NCI-H524 treated with DMSO at 0.1 percent for 48 hours (cell line): ENCODE measurements around the gene COL4A2.

ENCODE experiments used
- DNase-seq: peaks from one replicate; lab custom pipeline; 2025; lab: John Stamatoyannopoulos, UW

The COL4A2 gene

DNA sequence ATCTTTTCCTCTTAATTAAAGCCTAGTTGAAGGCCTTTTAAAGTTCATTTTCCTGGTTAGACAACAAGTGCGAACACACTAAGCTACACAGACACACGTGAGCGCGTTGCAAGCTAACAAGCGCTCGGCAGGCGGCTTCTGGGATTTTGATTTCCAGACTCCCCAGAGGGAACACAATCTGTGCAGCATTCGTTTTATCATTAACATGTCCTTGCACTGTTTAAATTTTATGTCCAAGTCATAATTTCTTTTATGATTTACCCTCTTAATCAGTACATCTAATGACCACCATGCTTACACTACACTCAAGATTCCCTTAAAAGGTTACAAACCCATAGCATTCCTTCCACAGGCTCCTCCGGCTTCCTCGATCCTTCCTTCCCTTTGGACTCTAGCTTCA is 16.9 kb upstream of the COL4A2 start:
- DNase-seq, result no peak

DNA sequence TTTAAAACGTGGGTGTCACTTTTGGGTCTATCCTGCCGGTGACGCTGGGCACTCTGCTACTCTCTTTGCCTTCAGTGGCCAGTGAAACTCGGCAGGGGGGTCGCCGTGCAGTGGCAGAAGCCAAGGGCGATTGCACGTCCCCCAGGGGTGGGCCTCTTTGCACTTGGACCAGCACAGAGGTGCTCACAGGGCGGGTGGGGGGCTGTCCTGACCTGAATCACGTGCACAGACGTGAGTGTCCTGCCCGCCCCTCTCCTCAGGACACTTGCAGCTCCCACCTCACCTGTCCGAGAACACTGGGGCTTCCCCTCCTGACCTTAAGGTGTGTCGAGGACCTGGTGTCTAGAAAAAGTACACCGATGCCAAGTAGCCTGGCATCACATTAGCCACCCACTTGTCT is 16.3 kb upstream of the COL4A2 start:
- DNase-seq, result no peak

DNA sequence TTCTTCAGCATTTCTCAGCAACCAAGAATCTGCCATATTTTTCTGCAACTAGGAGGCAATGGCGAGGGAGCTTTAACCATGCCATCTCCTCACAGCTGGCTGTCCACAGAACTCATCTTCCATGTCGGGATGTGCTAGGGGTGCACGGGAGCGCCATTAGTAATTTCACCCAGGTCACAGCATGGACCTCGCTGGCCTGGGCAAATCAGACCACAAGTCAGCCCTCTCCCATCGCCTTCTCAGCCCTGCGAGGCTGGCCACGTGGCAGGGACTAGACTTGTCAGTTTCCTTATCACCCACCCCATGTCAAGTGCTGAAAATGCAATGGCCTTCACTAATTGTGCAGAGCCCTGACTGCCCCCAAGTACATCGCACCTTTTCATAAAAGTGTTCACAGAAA is 15.8 kb upstream of the COL4A2 start:
- DNase-seq, result no peak

DNA sequence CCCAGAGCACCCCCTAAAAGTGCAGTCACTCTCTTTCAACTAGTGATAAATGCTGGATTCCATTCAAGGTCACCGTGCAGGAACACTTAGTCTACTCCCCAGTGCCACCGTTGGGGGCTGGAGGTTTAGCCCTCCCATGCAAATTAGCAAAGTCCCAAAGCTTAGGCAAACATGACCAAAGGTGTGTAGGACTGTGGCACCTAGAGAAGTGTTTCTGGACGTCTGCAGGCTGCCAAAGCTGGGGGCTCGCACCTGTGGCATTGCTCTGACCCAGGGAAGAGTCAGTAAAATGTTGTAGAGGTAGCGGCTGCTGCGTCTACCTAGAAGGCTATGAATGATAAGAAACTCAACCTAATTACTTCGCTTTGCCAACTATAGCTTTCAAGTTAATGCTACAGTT is 14.0 kb upstream of the COL4A2 start:
- no peak for DNase-seq

DNA sequence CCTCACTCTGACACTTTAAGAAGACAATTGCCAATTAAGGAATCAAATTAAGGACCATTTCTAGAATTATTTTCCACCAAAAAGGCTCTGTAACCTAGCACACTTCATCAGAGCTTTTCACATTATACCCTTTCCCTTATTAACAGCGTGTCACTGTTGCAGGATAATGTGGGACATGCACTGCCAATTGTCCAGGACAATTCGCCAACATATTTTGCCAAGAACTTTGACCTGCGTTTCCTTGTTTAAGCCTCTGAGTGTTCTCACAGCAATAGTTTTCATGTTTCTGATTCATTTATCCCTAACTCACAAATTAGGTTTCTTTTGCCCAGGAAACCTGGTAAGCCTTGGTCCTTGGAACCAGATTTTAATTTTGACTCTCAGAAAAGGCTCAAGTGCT is 13.4 kb upstream of the COL4A2 start:
- DNase-seq, result no peak

DNA sequence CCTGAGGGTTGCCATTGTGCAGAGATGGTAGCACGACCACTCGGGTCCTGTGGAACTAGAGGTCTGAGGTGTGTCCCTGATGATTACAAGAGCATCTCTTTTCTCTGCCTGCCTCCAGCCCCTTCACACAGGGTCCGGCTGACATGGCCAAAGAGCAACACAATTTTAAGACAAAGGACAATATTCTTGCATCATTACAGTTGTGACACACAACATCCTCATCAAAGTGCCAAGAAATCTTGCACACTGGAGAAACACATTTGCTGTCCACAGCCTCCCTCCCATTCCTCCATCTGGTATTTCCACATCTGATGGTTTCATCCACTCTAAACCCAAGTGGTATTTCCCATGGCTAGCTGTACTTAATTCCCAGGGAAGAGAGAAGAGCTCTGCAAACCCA is 12.9 kb upstream of the COL4A2 start:
- no peak for DNase-seq

DNA sequence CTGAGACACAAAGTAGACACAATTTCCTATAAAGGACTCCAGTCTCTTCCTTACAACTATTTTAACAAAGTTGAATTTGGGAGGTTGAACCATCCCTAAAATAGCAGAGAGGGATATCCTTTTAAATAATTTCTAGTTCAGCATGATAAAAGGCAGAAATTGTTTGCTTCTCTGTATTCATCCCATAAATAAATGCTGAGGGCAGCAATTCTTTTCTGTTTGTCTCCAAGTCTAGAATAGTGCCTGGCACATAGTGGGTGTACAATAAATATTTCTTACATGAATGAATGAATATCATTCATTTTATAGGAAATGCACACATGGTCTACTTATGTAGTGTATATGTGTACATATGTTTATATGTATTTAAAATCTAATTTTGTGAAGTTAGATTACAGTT is 12.5 kb upstream of the COL4A2 start:
- DNase-seq, result no peak

DNA sequence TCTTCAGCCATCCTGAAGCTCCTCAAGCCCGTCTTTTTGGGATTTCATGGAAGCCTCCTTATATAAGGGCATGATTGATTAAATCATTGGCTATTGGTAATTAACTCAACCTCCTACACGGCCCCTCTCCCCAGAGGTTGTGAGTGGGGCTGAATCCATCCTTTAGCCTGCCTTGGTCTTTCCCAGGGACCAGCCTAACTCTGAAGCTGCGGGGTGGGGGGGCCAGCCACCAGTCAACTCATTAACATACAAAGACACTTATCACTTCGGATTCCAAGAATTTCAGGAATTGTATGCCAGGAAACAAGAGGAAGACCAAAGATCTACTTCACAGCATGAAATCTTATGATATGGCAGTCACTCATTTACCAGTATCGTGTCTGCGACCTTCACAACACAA is 10.1 kb upstream of the COL4A2 start:
- DNase-seq, result no peak

DNA sequence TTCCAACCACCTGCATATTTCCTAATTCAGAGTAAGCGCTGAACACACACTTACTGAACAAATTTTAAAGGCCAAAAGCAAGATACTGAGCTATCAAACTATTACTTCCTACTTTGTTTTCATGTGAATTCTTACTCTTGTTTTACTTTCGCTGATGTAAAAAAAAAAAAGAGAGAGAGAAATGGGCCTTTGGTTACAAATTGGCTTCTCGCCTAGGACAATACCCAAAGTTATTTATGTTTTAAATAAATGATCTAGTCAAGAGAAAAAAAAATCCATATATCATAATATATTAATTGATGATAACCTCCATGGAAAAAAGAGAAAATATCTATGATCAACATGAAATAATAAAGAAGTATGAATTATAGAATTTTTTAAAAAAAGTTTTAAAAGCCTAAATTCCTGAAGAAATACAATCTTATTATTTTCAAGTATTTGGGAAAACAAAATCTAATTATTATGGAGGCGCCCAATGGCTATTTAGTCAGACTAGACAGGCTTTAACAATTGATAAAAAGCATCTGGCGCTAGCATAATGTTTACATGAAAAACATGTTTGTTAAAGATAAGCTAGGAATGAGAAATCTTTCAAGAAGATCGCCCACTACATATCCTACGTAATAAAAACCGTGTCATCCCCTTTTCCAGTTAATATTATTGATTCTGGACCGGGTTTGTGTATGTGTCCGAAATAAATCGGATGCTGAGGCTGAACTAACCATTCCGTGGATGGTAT is 9.1 kb upstream of the COL4A2 start:
- no peak for DNase-seq

DNA sequence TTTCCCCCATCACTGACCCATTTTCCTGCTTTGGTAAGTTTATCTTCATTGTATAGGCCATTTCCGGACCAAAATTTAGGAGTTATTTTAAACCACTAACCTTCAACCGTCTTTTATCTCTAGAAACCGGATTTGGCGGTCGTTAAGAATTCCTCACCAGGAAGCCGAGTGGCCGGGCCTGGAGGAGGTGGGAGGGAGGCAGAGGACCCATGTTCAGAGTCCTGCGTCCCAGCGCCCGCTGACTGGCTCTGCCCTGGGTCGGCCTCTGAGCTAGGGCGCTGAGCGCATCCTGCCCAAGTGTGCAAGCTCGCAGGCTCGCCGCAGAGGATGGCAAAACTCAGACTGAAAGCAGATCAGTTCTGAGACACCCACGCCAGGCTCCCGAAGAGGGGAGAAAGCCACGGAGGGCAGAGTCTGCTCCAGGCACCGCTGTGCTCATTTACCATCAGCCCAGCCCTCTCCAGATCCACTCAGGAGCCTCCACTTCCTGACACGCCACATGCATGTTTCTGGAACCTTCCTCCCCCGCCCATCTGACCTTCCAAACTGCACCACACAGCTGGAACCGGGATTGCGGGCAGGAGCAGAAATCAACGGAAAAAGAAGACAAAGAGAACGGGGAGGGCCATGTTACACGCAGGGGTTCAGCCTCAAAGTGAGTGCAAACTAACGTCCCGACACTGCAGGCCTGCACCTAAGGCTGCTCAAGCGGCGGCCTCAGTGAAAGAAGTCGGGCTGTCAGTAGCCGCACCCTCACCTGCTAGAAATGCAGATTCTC is 8.4 kb upstream of the COL4A2 start:
- no peak for DNase-seq

DNA sequence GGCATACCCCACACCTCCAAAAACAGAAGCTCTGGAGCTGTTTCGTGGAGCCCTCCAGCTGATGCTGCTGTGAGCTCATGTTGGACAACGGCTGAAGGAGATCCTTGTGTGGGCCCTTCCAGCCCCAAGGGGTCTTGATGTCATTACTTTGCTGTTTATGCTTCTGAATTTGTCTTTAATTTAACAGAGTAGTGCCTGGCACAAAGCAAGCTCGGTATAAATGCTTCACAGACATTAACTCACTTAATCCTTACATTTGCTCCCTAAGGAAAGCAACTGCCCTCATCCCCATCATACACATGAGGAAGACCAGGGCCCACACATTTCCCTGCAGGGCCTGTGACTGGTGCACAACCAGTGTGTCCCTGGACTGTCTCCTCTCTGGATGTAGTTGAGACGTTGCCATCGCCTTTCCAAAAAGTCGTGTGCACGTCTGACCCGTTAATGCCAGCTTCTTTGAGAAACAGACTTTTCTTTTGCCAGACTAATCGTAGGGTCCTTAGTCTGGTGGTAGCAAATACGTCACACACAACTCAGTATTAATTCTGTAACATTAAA is 7.7 kb upstream of the COL4A2 start:
- no peak for DNase-seq

DNA sequence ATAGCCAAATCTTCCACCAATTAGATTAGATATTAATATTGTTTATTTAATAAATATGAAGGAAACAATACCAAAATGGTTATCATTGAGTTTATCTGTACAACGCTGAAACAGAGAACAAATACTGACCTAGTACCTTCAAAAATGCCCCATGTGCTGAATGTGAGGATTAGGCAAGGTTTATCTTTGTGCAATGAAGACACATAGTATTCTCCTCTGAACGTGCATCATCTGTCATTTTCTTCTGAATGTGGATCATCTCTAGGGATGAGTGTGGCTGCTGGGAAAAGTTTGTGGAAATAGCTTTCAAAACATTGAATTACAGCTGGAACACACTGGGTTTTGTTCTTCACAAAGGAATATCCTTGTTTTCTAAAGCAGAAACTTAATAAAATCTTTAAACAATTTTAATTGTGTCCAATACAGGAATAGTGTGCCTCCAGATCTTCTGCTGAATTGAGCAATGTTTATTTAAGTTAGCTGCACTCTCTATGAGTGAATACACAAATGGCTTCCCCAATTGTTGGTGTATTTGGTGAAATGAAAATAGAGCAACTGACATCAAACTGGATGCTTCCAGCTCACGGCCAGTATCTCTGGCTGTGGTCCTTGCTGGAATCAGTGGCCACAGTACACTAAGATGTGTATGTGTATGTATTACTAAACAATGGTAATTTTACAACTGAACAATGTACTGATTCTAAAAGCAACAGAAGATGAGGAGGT is 6.8 kb upstream of the COL4A2 start:
- DNase-seq, result no peak

DNA sequence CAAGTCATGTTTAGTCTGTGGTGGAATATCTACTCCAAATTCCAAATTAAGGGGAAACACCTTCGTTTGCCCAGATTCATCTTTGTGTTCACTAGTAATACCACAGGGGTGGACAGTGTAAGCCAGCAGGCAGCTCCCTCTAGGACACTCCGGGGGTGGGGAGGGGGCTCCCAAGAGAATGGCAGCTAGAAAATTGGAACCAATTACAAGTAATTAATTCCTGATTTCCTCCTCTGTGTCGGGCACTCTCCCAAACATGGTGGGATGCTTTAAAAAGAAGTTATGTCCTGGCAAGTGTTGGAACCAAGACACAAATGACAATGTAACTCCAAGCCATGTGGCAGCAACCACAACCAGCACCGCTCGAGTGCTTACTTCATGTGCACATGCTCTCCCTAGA is 6.0 kb upstream of the COL4A2 start:
- no peak for DNase-seq

DNA sequence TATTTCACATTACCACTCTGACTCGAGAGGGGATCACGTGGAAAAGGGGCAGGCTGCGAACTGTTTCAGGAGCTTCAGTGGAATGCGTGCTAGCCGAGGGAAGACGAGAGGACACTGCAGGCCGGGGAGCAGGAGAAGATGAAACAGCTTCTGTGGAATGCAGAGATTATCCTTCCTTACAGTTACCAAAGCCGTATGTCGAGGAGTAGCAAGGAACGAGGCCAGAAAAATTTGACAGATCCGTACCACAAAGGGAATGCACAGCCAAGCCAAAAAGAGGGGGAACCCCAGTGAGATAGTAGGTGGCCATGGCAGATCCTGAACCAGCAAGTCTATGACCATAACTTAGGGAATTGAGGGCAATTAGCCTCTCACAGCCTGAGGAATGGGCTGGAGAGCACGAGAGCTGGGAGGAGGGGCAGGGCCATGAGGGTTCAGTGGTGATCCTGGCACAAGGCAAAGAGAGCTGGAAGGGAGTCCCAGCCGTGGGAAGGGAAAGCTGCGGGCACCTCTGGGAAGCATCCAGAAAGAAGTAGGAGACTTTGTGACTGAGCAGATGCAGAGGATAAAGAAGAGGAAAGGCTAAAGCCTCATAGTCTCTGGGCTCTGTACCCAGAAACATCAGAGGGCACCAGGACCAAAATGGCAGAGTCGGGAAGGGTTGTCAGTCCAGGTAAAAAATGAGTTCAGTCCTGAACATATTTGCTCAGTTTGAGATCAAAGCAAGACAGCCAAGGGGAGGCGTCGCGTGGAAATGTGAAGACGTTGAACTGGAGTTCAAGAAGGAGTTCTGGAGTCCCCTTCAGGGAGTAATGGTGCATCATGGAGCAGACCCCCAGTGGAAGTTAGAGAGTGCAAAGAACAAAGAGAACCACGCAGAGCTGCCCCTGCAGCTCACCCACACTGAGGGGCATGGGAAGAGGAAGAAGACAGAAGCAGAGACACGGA is 5.2 kb upstream of the COL4A2 start:
- no peak for DNase-seq

DNA sequence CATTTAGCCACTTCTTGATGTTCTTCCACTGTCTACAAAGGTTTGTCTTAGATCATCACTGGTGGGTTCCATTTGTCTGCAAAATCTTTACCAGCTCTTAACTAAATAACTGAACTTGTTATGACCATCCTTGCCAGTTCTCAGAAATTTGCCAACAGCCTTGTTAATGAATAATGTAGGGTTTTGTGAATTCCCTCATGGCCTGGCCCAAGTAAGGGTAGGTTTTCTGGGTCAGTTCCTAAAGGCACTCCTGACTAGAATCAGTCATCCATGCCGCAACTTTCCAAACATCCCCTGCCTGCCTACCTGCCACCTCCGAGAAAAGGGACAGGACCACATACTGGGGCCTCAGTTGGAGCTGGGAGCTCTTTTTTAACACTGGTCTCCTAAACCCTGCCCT is 4.1 kb upstream of the COL4A2 start:
- DNase-seq, result no peak

DNA sequence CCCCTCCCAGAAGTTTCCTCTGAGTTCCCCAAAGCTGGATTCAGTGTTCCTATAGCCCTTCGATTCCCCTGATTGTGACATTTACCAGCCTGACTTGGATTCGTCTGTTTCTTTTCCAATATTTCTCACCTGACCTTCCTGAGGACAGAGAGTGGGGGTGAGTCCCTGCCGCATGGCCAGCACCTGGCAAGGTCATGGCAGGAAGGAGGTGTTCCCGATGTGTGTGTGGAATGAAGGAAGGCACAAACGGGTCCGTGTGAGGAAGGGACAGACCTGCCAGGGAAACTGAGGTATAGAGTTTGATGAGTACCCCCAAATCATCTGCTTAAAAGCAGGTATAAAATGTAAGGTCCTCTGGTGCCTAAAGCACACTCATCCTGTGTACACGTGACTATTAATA is 3.4 kb upstream of the COL4A2 start:
- no peak for DNase-seq

DNA sequence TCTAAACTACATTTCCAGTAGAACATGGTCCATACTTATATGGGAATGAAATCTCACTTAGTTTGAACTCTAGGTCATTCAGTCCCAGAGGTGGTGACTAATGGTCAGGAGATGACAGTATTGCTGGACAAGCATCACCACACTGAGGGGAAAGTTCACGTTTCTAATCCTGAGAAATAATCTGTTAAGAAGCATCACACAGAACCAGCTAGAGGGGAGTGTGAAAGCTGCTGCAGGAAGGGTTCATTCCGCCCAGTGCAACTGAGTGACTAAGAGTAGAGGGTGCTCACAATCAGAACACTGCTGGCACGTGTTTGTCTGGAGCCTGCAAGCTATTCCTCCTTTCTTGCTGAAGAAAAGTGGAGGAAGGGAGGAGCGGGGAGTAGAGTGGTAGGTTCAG is 2.8 kb upstream of the COL4A2 start:
- no peak for DNase-seq

DNA sequence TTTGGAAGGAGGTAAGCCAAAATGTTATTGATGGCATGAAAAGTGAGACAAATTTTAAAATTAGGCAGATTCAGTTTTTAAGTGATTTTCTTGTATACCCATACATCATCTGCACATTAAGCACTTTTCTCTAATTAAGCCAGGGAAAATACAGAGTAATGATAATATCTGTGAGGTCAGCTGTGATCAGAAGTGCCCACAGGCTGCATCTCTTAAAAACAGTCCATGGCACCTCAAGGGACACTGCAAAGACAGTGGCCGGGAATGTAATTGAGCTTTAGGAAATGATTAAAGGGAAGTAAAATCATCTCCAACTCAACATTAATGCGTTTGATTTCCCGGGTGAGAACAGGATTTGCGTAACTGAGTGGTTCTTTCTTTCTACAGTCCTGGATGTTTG is 2.1 kb upstream of the COL4A2 start:
- DNase-seq, result no peak

DNA sequence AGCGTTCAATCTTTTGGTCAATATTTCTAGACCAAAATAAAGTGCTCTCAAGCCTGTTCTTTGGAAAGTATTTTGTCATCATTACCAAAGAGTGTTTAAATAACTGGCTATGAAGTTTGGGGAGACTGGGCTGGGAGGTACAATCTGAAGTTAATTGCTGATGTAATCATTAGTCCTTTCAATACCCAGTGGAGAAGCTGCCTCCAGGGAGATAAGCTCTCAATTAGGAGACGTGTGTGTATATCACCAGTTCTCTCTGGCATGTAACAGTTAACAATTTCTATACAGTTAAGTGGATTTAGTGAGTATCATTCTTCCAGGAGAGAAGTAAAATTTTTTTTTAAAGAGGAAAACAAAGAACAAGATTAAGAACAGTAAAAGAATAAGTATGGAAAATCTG is 1.5 kb upstream of the COL4A2 start:
- DNase-seq, result no peak

DNA sequence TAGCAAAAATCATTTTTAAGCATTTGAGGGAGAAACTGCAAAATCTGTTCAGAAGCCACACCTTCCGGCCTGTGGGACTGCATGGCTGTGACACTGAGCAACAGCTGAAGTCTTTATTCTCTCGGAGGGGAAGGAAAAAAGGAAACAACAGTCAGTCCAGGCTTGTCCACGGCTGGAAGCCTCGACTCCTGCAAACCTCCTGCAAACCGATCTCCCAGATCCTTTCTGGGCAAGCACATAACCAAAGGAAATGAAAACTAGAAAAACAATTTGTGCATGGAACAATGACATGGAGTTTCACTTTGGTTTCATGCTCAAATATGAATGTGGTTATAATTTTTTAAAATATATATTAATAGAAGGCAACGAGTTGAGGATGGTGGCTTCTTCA is 1.1 kb upstream of the COL4A2 start:
- no peak for DNase-seq

DNA sequence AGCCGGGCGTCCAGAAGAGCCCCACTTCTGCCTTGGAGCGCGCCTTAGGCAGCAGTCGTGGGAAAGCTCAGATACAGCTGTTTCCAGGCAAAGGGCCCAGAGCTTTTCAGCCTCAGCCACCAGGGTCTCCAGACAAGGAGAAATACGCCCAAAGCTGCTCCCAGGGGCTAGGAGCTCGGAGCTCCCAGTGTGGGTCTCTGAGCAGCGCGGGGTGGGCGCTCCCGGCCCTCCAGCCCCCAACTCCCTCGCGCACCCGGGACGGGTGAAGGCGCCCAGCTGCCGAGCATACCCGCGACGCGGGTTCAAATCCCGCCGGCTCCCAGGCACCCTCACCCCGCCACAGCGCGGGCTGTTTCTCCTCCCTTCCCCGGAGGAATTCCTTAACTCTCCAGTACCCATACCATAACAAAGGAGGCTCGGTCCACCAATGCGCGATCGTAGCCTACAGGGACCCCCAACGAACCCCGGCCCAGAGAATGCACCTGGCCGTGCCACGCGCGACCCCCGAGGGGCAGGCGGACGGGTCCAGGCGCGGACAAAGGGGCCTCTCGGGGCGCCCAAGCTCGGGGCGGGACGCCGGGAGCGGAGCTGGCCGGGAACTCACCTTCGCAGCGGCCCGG is 634 bp upstream of the COL4A2 start:
- DNase-seq, result no peak
